GM18517 (cell line): ENCODE results near the gene CPNE2.
"Not testable (repeated sequence)": the region's sequence is repeated elsewhere in the genome, so short reads cannot be mapped to it uniquely, and the experiment has no call there.

Source experiments
- ATAC-seq: cut with Tn5 transposase; IDR thresholded peaks from one replicate; pipeline ENCODE4 v1.9.1; 2021; ENCODE audit warnings: mild to moderate bottlenecking, moderate library complexity; ENCODE audit not compliant: unreplicated experiment

The CPNE2 gene

DNA sequence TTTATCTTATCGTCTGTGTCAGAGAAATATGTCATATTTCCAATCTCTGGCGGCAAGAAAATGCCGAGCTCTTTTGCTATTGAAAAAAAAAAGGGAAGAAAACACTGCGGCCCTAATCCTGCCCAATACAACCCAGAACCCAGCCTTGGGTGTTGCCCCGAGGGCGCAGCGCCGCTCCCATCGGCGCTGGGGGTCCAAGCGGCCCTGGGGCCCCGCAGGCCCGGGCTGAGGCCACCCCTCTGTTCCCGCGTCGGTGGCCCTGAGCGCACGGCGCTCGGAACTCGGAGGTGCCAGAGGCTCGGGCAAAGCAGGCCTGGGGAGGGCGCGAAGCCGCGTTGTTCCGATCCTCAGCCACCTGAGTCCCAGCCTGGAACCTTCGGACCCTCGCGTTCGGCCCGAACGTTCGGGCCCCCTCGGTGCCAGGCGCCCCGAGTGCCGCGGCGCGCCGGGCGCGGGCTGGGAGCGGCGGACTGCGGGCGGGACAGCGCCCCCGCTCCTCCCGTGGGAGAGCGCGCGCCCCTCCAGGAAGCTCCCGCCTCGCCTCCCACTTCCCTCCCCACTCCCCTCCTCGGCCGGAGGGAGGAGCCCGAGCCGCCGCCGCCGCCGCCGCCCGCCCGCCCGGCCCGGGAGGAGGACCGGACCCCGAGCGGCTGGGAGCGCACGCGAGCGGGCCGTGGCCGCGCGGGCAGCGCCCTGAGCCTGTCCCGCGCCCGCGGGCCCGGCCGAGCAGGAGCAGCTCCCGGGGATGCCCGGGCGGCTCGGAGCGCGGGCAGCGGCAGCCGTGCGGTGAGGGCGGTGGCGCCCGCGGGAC lies at the start of gene CPNE2:
CPNE2 (plus strand) TSS at position 609 of the 811 bp plus-strand sequence. CDS start 18,160 bp downstream, outside the sequence.
- ATAC-seq, result no peak

DNA sequence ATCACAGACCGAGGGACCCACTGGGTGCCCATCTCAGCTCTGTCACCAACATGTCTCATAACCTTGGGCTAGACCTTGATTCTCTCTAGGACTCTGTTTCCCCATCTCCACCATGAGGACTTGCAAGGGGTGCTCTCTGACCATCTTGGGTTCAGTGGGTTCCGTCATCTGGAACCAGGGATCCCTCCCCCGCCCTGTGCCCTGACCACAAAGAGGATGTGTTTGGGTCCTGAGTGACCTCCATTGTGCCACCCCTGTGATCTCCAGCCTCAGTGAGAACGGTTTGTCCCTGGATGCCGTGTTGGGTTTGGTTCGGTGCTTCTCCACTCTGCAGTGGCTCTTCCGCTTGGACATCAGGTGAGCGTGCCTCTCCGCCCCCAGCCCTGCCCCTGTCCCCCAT lies 49.1 kb upstream of the CPNE2 start:
- no peak for ATAC-seq

DNA sequence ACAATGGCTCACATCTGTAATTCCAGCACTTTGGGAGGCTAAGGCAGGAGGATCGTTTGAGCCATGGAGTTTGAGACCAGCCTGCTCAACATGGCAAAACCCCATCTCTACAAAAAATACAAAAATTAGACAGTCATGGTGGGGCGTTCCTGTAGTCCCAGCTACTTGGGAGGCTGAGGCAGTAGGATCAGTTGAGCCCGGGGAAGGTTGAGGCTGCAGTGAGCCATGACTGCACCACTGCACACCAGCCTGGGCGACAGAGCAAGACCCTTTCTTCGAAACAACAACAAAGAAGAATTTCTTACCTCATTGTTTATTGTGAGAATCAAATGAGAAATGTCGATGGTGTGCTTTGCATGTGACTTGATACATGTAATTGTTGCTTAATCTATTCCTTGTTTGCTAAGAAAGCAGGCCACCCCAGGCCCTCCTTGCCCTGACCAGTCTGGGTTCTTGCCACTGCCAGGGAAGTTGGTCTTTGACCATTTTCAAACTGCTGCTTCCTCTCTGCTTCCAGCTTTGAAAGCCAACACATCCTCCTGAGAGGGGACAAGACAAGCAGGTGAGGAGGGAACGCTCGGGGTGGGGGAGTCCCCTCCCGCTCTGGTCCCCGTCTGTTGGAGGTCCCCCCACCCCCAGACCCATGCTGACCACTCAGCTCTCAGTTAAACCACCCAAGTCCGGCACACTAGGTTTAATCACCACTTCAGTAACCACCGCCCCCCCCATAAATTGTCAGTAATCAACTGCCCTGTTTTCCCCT lies 47.3 kb upstream of the CPNE2 start:
- ATAC-seq, result no peak

DNA sequence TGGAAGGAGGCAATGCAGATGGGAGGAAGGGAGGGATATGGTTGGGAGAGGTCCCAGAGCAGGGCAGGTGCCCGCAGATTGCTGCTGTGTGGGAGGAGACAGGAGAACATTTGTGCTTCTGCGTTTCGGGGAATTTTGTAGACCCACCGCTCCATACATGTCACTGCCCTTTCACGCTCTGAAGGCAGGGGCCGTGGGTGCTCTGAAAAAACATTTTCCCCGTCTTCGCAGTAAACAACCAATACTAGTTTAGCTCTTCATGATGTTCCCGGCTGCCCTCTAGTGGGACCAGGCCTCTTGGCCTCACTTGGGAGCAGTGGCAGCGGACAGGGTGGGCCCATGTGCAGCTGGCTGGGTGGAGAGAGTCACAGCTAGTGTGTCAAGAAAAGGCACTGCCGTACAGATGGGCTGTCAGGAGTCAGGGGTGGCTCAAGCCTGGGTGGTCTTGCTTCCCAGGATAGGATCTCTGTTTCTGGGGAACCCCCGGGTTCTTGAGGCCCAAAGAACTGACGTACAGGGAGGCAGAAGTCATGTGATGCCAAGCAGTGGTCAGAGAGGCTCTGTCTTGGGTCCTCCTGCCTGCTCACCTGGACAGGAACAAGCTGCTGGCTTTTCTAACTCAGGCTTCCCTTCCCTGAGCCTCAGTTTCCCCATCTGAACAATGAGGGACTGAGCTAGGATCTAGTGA lies 46.5 kb upstream of the CPNE2 start:
- ATAC-seq, result no peak

DNA sequence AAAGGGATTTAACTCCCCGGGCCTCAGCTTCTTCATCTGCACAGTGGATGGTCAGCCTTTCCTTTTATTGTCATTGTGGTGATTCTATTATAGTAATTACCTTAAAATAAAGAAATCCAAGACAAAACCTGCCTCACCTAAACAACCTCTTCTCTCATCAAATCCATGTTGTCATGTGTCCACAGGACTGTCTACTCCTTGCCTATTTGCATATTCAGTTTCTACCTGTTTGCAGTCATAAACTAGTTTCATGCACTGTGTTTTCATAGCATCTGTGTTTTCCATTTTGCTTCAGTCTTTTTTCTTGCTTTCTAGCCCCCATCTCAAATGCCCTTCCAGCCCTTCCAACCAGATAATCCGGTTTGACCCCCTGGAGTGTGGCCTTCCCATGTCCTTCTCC lies 44.3 kb upstream of the CPNE2 start:
- no peak for ATAC-seq

DNA sequence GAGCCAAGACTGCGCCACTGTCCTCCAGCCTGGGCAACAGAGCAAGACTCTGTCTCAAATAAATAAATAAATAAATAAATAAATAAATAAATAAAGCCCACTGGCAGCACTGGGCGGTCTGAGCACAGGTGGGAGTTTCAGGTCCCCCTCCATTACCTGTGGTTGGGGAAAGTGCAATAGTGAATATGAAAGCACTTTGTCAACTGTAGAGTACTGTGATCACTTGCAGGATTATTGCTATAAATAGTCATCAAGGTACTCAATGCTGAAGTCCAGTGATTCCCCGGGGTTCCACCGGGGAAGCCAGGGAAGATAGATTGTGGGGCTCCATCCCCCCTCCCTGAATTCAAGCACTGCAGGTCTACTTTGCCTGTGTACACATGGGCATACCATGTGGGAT lies 42.7 kb upstream of the CPNE2 start:
- ATAC-seq, result peak; percentile 55

DNA sequence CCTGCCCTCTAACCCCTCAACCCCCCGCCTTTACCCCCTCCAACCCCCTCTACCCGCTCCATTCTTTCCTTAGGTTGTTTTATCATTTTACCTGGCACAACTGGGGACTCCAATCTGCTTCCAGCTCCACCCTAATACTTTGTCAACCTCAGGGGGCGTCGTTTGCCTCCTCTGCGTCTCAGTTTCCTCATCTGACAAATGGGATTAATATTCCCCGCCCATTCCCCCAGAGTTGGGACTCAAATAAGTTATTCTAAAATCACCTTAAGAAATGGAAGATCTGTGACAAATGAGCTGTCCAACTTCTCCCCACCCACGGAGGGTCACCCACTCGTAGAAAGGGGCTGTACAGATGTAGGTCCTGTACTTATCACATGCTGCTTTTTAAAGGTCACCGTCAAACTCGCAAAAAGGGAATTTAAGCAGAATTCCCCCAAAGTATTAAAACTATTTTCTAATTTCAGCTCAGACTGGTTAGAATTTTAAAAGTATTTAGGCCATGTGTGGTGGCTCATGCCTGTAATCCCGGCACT lies 40.6 kb upstream of the CPNE2 start:
- ATAC-seq, result no peak

- ATAC-seq, result no peak
These were observed 39.2 kb upstream of the CPNE2 start for GRCh38 chr16:57053206-57053605.

GRCh38 chr16:57054338-57054737 lies 38.0 kb upstream of the CPNE2 start:
- ATAC-seq, result no peak

DNA sequence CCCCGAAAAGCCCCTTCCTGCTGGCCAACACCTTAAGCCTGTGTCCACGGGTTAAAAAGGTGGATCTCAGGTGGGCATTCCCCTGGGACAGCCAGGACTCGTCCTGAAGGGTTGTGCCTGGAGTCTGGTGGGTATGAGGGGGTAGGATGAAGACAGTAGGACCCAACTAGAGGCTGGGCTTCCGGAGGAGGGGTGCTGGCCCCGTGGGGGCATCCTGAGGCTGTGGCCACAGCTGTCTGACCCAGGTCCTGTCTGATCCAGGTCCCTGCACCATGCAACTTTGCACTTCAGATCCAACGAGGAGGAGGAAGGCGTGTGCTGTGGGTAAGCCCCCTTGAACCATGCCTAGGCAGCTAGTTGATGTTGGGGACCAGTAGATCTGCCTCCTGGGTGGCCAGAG lies 37.6 kb upstream of the CPNE2 start:
- ATAC-seq, result no peak

- no peak for ATAC-seq
These were observed 36.7 kb upstream of the CPNE2 start for GRCh38 chr16:57055671-57056070.

DNA sequence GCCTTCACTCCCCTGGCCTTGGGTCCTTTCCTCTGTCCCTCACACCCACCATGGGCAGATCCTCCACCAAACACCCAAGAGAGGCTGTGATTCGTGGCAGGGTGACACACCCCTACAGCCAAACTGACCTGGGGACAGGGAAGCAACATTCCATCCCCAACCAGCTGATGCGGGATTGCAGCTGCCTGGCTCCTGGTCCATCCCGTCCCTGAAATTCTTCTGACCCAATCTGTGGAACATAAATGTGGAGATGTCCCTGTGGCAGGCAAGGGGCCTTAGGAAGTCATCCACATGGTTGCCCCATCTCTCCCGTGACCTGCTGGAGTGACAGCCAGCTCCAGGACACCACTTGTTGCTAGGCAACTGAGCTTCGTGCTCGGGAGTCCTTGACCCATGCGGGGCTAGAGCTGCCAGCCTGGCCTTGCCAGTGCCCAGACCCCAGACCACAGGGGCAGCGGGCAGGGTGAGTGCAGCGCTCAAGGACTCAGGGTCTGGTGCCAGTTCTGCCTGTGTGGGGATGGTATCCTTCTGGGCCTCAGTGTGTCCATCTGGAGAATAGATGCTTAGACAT lies 34.0 kb upstream of the CPNE2 start:
- no peak for ATAC-seq

- no peak for ATAC-seq
These were observed 31.9 kb upstream of the CPNE2 start for GRCh38 chr16:57060323-57061083.

GRCh38 chr16:57061084-57061905 lies 31.1 kb upstream of the CPNE2 start:
- ATAC-seq, result no peak

GRCh38 chr16:57062329-57062728 lies 30.1 kb upstream of the CPNE2 start:
- no peak for ATAC-seq

DNA sequence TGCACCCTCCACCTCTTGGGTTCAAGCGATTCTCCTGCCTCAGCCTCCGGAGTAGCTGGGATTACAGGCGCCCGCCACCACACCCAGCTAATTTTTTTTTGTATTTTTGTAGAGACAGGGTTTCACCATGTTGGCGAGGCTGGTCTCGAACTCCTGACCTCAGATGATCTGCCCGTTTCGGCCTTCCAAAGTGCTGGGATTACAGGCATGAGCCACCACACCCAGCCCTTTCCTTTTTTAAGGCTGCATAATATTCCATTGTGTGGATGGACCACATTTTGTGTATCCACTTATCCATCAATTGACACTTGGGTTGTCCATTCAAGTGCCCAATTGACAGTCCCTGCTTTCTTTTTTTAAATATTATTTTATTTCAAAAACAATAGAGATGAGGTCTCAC lies 29.2 kb upstream of the CPNE2 start:
- not testable (repeated sequence) for ATAC-seq

DNA sequence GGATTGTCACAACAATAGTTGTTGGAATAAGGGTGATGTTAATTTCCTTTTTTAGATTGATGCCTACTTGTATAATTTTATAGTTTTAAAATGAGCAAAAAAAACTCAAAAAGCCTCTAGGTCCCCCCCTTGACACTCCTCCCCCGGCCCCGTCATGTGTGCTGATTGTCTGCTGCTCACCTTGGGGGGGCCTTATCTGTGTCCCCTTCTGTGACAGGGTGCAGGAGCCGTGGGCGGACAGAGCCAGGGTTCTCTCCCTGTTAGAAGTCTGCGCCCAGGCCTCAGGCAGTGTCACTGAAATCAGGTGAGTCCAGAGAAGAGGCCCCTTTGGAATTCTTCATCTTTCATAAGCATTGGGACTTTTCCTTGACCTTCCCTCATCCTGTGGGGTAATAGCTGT lies 27.4 kb upstream of the CPNE2 start:
- ATAC-seq, result no peak

- no peak for ATAC-seq
These were observed 25.8 kb upstream of the CPNE2 start for GRCh38 chr16:57066625-57067024.

DNA sequence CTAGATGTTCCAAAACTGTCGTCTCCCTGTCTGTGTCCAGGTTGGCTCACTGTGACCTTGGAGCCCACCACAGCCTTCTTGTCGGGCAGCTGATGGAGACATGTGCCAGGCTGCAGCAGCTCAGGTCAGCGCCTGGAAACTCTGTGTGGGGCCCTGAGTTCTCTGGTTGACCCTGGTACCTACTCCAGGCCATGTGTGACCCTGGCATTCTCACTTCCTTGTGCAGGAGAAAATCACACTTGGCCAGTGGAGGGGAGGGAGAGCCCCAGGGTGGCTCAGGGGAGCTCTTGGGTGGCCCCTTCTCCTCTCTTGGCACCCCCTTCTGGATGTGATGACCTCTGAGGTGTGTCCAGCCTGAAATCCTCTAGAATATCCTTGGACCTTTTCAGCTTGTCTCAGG lies 25.0 kb upstream of the CPNE2 start:
- no peak for ATAC-seq
